GM21447 (cell line): ENCODE data around the gene SLC28A3.
"Not testable (repeated sequence)": the region's sequence is repeated elsewhere in the genome, so short reads cannot be mapped to it uniquely, and the experiment has no call there.

Source experiments
- ATAC-seq: cut with Tn5 transposase; IDR thresholded peaks from one replicate; pipeline ENCODE4 v1.9.1; 2021; ENCODE audit not compliant: unreplicated experiment

Gene SLC28A3

GRCh38 chr9:84340535-84340934, at the start of gene SLC28A3:
Gene SLC28A3 (minus strand): TSS chr9:84340758. CDS start chr9:84340633, 125 bp downstream.
- no peak for ATAC-seq

- not testable (repeated sequence) for ATAC-seq
Observed at GRCh38 chr9:84390254-84390653, 49.7 kb upstream of the SLC28A3 start.

- ATAC-seq: no peak
Observed at GRCh38 chr9:84387821-84388220, 47.3 kb upstream of the SLC28A3 start.

GRCh38 chr9:84386753-84387152, 46.2 kb upstream of the SLC28A3 start:
- no peak for ATAC-seq

GRCh38 chr9:84385386-84386040, 45.0 kb upstream of the SLC28A3 start:
- ATAC-seq: no peak

- no peak for ATAC-seq
Observed at GRCh38 chr9:84384617-84385016, 44.1 kb upstream of the SLC28A3 start.

GRCh38 chr9:84383178-84383577, 42.6 kb upstream of the SLC28A3 start:
- no peak for ATAC-seq

GRCh38 chr9:84382720-84383119, 42.2 kb upstream of the SLC28A3 start:
- ATAC-seq: no peak

- no peak for ATAC-seq
Observed at GRCh38 chr9:84381508-84381907, 41.0 kb upstream of the SLC28A3 start.

GRCh38 chr9:84379740-84380139, 39.2 kb upstream of the SLC28A3 start:
- ATAC-seq: no peak

GRCh38 chr9:84375954-84376353, 35.4 kb upstream of the SLC28A3 start:
- ATAC-seq: no peak

GRCh38 chr9:84374516-84374915, 34.0 kb upstream of the SLC28A3 start:
- ATAC-seq: no peak

GRCh38 chr9:84374013-84374412, 33.5 kb upstream of the SLC28A3 start:
- ATAC-seq: no peak

- no peak for ATAC-seq
Observed at GRCh38 chr9:84371737-84372136, 31.2 kb upstream of the SLC28A3 start.

- ATAC-seq: no peak
Observed at GRCh38 chr9:84368601-84369000, 28.0 kb upstream of the SLC28A3 start.

GRCh38 chr9:84367726-84368125, 27.2 kb upstream of the SLC28A3 start:
- not testable (repeated sequence) for ATAC-seq

GRCh38 chr9:84366683-84367082, 26.1 kb upstream of the SLC28A3 start:
- ATAC-seq: no peak

GRCh38 chr9:84364894-84365490, 24.4 kb upstream of the SLC28A3 start:
- ATAC-seq: not testable (repeated sequence)

- no peak for ATAC-seq
Observed at GRCh38 chr9:84361645-84362044, 21.1 kb upstream of the SLC28A3 start.

- no peak for ATAC-seq
Observed at GRCh38 chr9:84357275-84357674, 16.7 kb upstream of the SLC28A3 start.

- ATAC-seq: no peak
Observed at GRCh38 chr9:84354035-84354434, 13.5 kb upstream of the SLC28A3 start.

- no peak for ATAC-seq
Observed at GRCh38 chr9:84349671-84350070, 9.1 kb upstream of the SLC28A3 start.

- no peak for ATAC-seq
Observed at GRCh38 chr9:84343111-84343521, 2.6 kb upstream of the SLC28A3 start.
